Mesendoderm (in vitro differentiated cells): ENCODE measurements around the gene RSPRY1.
A peak's percentile ranks its signal among the peaks of the same experiment; 100 is the strongest.

Experiments
- DNase-seq: peaks from one replicate; pipeline ENCODE4 v3.0.0; 2013
- H2AK5ac ChIP-seq: 2 replicates; pipeline ENCODE4 v1.6.1; 2013; ENCODE audit warnings: low read length, inconsistent platforms
- H2BK120ac ChIP-seq: 2 replicates; pipeline ENCODE4 v1.6.1; 2013; ENCODE audit warnings: low read depth, mild to moderate bottlenecking, low read length, moderate library complexity, mixed read lengths
- H2BK15ac ChIP-seq: replicated peaks from 2 replicates; pipeline ENCODE4 v1.6.1; 2013; ENCODE audit warnings: low read depth, mild to moderate bottlenecking, moderate library complexity
- H2BK5ac ChIP-seq: 2 replicates; pipeline ENCODE4 v1.6.1; 2013; ENCODE audit warnings: low read length, inconsistent platforms
- H3K18ac ChIP-seq: 2 replicates; pipeline ENCODE4 v1.6.1; 2013; ENCODE audit warnings: mild to moderate bottlenecking, low read length, mixed read lengths
- H3K23ac ChIP-seq: one replicate; pipeline ENCODE4 v1.6.1; 2013; ENCODE audit warnings: low read length
- H3K27ac ChIP-seq: 2 replicates; pipeline ENCODE4 v1.5.1; 2013; ENCODE audit warnings: low read depth, mild to moderate bottlenecking, inconsistent platforms, low read length, moderate library complexity
- H3K27me3 ChIP-seq: 2 replicates; pipeline ENCODE4 v1.6.1; 2013; ENCODE audit warnings: low read length, control low read depth, mild to moderate bottlenecking, inconsistent platforms; ENCODE audit not compliant: insufficient read depth, poor library complexity
- H3K36me3 ChIP-seq: 2 replicates; pipeline ENCODE4 v1.6.1; 2013; ENCODE audit warnings: low read length, inconsistent platforms; ENCODE audit not compliant: control insufficient read depth, insufficient read depth
- H3K4ac ChIP-seq: one replicate; pipeline ENCODE4 v1.6.1; 2013; ENCODE audit warnings: low read depth, mild to moderate bottlenecking, low read length, moderate library complexity
- H3K4me1 ChIP-seq: 2 replicates; pipeline ENCODE4 v1.6.1; 2013; ENCODE audit warnings: low read depth, low read length, inconsistent platforms; ENCODE audit not compliant: control insufficient read depth
- H3K4me2 ChIP-seq: 2 replicates; pipeline ENCODE4 v1.6.1; 2013; ENCODE audit warnings: low read length
- H3K4me3 ChIP-seq: 2 replicates; pipeline ENCODE4 v1.5.1; 2013; ENCODE audit warnings: mild to moderate bottlenecking, low read length
- H3K56ac ChIP-seq: one replicate; pipeline ENCODE4 v1.6.1; 2013; ENCODE audit warnings: low read length
- H3K79me1 ChIP-seq: 2 replicates; pipeline ENCODE4 v1.6.1; 2013; ENCODE audit warnings: low read length, inconsistent platforms
- H3K79me2 ChIP-seq: 2 replicates; pipeline ENCODE4 v1.6.1; 2013; ENCODE audit warnings: mild to moderate bottlenecking, low read length; ENCODE audit not compliant: control insufficient read depth, insufficient read depth
- H3K9ac ChIP-seq: 2 replicates; pipeline ENCODE4 v1.6.1; 2013; ENCODE audit warnings: low read length, inconsistent platforms
- H4K5ac ChIP-seq: one replicate; pipeline ENCODE4 v1.6.1; 2013; ENCODE audit warnings: low read length
- H4K8ac ChIP-seq: one replicate; pipeline ENCODE4 v1.6.1; 2013; ENCODE audit warnings: low read depth, mild to moderate bottlenecking, control low read depth, low read length, moderate library complexity
- WGBS: extraction: QIAGEN DNeasy Blood & Tissue Kit; methylation state at CpG from one replicate; pipeline ENCODE4 v1.1.7; 2013; ENCODE audit warnings: low lambda C conversion rate, missing lambda C conversion rate; ENCODE audit not compliant: insufficient coverage; ENCODE audit errors: extremely low coverage; 5-methylcytosine and 5-hydroxymethylcytosine counted together

The RSPRY1 gene

GRCh38 chr16:57284209-57284951 lies 98.3 kb downstream of the RSPRY1 start, which contains the start of gene PLLP:
TSS of gene PLLP (minus strand) at chr16:57284672. CDS start at chr16:57284540, 132 bp downstream.
- Histone ChIP-seq H4K5ac (no peak within 1 kb of the TSS), H2AK5ac (no peak within 1 kb of the TSS), H3K9ac (peak within 1 kb of the TSS; percentile 55), H2BK120ac (no peak within 1 kb of the TSS), H3K27ac (no peak within 1 kb of the TSS), H3K4me2 (peak within 1 kb of the TSS; percentile 64), H3K79me1 (no peaks in the 10 kb centered on the region), H3K36me3 (no peaks in the 10 kb centered on the region), H3K23ac (no peak within 1 kb of the TSS), H3K18ac (peak within 1 kb of the TSS; percentile 40), H3K4me3 (peak within 1 kb of the TSS; percentile 58), H4K8ac (no peak within 1 kb of the TSS), H3K4ac (no peak within 1 kb of the TSS), H3K79me2 (no peaks in the 10 kb centered on the region), H3K4me1 (no peaks in the 10 kb centered on the region), H3K27me3 (peaks cover 9% of the 10 kb centered on the region), H2BK5ac (no peak within 1 kb of the TSS), H3K56ac (peak within 1 kb of the TSS; percentile 84), H2BK15ac (no peak within 1 kb of the TSS)
- WGBS: no CpG with 5 or more reads among the region's 95 CpGs
- DNase-seq: peak; percentile 59

GRCh38 chr16:57284952-57285363 lies 98.8 kb downstream of the RSPRY1 start:
- H2BK5ac ChIP-seq: no peak overlapping the region
- H3K23ac ChIP-seq: no peak overlapping the region
- no peaks in the 10 kb centered on the region for H3K79me2 ChIP-seq
- no peaks in the 10 kb centered on the region for H3K4me1 ChIP-seq
- peak overlapping the region; percentile 58 for H3K4me3 ChIP-seq
- peak overlapping the region; percentile 84 for H3K56ac ChIP-seq
- H2BK120ac ChIP-seq: no peak overlapping the region
- no peaks in the 10 kb centered on the region for H3K79me1 ChIP-seq
- H4K5ac ChIP-seq: no peak overlapping the region
- no peaks in the 10 kb centered on the region for H3K36me3 ChIP-seq
- WGBS: no CpG with 5 or more reads among the region's 22 CpGs
- peak overlapping the region; percentile 64 for H3K4me2 ChIP-seq
- H4K8ac ChIP-seq: no peak overlapping the region
- peak; percentile 34 for DNase-seq
- H3K27ac ChIP-seq: no peak overlapping the region
- peak overlapping the region; percentile 40 for H3K18ac ChIP-seq
- H3K4ac ChIP-seq: no peak overlapping the region
- peak overlapping the region; percentile 55 for H3K9ac ChIP-seq
- H3K27me3 ChIP-seq: peaks cover 9% of the 10 kb centered on the region
- H2BK15ac ChIP-seq: no peak overlapping the region
- H2AK5ac ChIP-seq: no peak overlapping the region

- Histone ChIP-seq H2AK5ac (no peak overlapping the region), H3K9ac (no peak overlapping the region), H3K56ac (no peak overlapping the region), H3K4me3 (no peak overlapping the region), H3K4ac (no peak overlapping the region), H3K36me3 (no peaks in the 10 kb centered on the region), H3K79me2 (no peaks in the 10 kb centered on the region), H3K27ac (no peak overlapping the region), H3K4me1 (no peaks in the 10 kb centered on the region), H3K4me2 (no peak overlapping the region), H3K18ac (no peak overlapping the region), H3K23ac (no peak overlapping the region), H3K27me3 (peaks cover 9% of the 10 kb centered on the region), H4K5ac (no peak overlapping the region), H2BK120ac (no peak overlapping the region), H3K79me1 (no peaks in the 10 kb centered on the region), H4K8ac (no peak overlapping the region), H2BK5ac (no peak overlapping the region), H2BK15ac (no peak overlapping the region)
- no peak for DNase-seq
- no CpG with 5 or more reads among the region's 5 CpGs for WGBS
Measured at GRCh38 chr16:57285379-57285778, 99.2 kb downstream of the RSPRY1 start.

- H3K56ac ChIP-seq: no peak overlapping the region
- no peak for DNase-seq
- no peak overlapping the region for H3K27ac ChIP-seq
- no peak overlapping the region for H3K9ac ChIP-seq
- H3K4me1 ChIP-seq: no peaks in the 10 kb centered on the region
- WGBS: no CpG with 5 or more reads among the region's 14 CpGs
- no peak overlapping the region for H3K4ac ChIP-seq
- no peak overlapping the region for H3K18ac ChIP-seq
- no peak overlapping the region for H4K5ac ChIP-seq
- H3K79me1 ChIP-seq: no peaks in the 10 kb centered on the region
- no peaks in the 10 kb centered on the region for H3K36me3 ChIP-seq
- H3K4me3 ChIP-seq: no peak overlapping the region
- no peak overlapping the region for H3K23ac ChIP-seq
- H2AK5ac ChIP-seq: no peak overlapping the region
- no peaks in the 10 kb centered on the region for H3K27me3 ChIP-seq
- no peak overlapping the region for H2BK15ac ChIP-seq
- H3K79me2 ChIP-seq: no peaks in the 10 kb centered on the region
- no peak overlapping the region for H2BK120ac ChIP-seq
- no peak overlapping the region for H2BK5ac ChIP-seq
- H4K8ac ChIP-seq: no peak overlapping the region
- H3K4me2 ChIP-seq: no peak overlapping the region
Measured at GRCh38 chr16:57289391-57290257, 103.5 kb downstream of the RSPRY1 start.
